NT2/D1 (cell line): ENCODE measurements around the gene TBXAS1.

Source experiments
- SUZ12 ChIP-seq: IDR thresholded peaks from 2 replicates; pipeline ENCODE4 v1.6.1; 2011; ENCODE audit not compliant: insufficient read length, insufficient read depth; ENCODE audit errors: extremely low read depth
- YY1 ChIP-seq: IDR thresholded peaks from 2 replicates; pipeline ENCODE4 v1.6.1; 2011; ENCODE audit not compliant: insufficient read length, insufficient read depth
- ZNF274 ChIP-seq: IDR thresholded peaks from 2 replicates; pipeline ENCODE4 v1.6.1; 2011; ENCODE audit warnings: mild to moderate bottlenecking, low read depth, low read length

DNA sequence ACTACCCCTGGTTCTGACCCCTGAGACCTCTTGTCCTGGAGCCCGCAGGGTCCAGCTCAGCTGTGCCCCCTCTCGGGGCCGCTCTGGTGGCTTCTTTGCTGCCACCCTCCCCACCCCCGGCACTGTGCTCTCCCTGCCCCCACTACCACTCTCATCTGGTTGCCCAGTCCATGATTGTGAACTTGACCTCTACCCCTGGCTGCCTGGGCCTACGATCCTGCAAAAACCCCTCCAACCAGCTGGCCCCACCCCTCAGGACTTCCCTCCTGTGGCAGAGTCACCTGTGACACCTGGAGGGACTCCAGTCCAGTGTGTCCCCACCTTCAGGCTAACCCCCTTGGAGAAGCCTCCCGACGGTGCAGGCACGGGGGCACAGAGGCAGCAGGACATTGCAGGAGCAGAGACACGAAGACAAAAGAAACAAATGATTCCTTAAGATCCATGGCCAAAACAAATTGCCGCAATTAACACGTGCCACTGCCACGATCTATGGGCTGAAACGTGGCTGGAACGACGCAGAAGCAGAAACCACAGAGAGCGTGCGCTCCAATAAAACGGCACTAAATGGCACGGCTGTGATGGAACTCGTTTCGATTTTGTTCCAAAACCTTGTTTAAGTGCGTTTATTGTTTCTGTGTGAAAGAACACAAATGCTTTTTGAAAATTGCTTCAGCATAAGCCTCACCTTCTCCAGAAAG is 161.7 kb downstream of the TBXAS1 start:
- TF ChIP-seq ZNF274, result no peak
- TF ChIP-seq YY1, result no peak
- no peak for TF ChIP-seq SUZ12
